Measurements from ENCODE around the gene GLTP. TPM values are rescaled to one million over a fixed set of nuclear protein-coding genes. Genes with fewer than 3 reads are reported as not detected.

Gene GLTP
- total and polyA plus RNA-seq, 2 of the 13 experiments (the other 11 are each of a cell fraction or from before 2014, with no cell fraction given) = 10.7 to 12.9 TPM

DNA sequence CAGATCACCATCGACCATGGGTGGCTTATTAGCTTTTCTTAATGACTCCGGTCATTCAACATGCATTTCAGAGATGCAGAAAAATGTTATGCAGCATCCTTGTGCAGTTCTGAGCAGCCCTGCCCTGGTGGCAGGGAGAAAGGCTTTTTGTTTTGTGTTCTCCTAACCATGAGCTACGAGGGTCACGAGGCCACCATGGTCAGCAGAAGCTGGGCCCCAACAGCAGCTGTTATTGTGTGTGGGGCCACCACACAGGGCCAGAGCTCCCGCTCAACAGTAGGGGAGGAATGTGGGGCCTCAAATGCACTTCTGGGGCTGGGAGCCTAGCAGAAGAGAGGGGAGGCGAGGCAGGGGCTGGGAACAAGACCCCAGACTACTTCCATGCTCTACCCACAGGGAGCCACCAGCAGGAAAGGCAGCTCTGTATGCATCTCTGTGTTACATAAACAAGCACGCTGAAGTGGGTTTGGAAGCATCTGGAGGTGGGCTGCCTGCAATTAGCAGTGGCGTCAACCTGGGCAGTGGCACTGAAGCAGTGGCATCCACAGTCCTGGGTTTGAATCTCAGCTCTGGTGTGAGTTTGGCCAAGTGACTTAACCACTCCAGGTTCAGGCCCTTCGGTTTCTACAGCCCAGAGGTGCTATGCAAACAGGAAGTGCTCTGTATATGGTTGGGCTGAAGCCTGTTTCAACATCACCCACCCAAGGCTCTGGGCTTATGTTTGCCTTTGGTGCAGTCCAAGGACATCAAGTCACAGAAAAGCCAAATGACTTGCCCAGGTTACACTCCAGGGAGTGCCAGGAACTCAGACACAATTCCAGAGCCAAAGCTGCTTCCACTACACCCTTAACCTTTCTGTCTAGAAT is 16.3 kb downstream of the GLTP start (continued):
- TF ChIP-seq ZNF644 (CRISPR knock-in tag; IDR thresholded peaks at IDR 0.05; ENCODE audit: low read depth) (peak; percentile 92), ZNF354B (CRISPR knock-in tag; IDR thresholded peaks at IDR 0.05) (no peak), TEAD3 (CRISPR knock-in tag; optimal IDR thresholded peaks at IDR 0.05; ENCODE audit: borderline replicate concordance) (peak; percentile 79), ZNF292 (CRISPR knock-in tag; IDR thresholded peaks at IDR 0.05; ENCODE audit: borderline replicate concordance, low read depth) (peak; percentile 95), NFE2L2 (IDR thresholded peaks at IDR 0.05; ENCODE audit: low read length) (no peak), ZBTB42 (CRISPR knock-in tag; IDR thresholded peaks at IDR 0.05) (no peak), HNRNPLL (IDR thresholded peaks at IDR 0.05; ENCODE audit: low read depth, low read length, poor library complexity, severe bottlenecking) (no peak), HHEX (CRISPR knock-in tag; IDR thresholded peaks at IDR 0.05) (no peak), EEA1 (CRISPR knock-in tag; IDR thresholded peaks at IDR 0.05; ENCODE audit: borderline replicate concordance) (no peak), GATAD1 (CRISPR knock-in tag; IDR thresholded peaks at IDR 0.05) (peak; percentile 57; the same call in 1 of the 2 replicates), TCF12 (IDR thresholded peaks at IDR 0.05) (no peak), TCF12 (CRISPR knock-in tag; IDR thresholded peaks at IDR 0.05) (no peak), ZBTB38 (CRISPR knock-in tag; IDR thresholded peaks at IDR 0.05) (0 out of 2 replicates have a peak, but pooled peaks have one; percentile 11), PAWR (CRISPR knock-in tag; IDR thresholded peaks at IDR 0.05; ENCODE audit: borderline replicate concordance) (no peak)
- TF ChIP-seq, protein P1, sequence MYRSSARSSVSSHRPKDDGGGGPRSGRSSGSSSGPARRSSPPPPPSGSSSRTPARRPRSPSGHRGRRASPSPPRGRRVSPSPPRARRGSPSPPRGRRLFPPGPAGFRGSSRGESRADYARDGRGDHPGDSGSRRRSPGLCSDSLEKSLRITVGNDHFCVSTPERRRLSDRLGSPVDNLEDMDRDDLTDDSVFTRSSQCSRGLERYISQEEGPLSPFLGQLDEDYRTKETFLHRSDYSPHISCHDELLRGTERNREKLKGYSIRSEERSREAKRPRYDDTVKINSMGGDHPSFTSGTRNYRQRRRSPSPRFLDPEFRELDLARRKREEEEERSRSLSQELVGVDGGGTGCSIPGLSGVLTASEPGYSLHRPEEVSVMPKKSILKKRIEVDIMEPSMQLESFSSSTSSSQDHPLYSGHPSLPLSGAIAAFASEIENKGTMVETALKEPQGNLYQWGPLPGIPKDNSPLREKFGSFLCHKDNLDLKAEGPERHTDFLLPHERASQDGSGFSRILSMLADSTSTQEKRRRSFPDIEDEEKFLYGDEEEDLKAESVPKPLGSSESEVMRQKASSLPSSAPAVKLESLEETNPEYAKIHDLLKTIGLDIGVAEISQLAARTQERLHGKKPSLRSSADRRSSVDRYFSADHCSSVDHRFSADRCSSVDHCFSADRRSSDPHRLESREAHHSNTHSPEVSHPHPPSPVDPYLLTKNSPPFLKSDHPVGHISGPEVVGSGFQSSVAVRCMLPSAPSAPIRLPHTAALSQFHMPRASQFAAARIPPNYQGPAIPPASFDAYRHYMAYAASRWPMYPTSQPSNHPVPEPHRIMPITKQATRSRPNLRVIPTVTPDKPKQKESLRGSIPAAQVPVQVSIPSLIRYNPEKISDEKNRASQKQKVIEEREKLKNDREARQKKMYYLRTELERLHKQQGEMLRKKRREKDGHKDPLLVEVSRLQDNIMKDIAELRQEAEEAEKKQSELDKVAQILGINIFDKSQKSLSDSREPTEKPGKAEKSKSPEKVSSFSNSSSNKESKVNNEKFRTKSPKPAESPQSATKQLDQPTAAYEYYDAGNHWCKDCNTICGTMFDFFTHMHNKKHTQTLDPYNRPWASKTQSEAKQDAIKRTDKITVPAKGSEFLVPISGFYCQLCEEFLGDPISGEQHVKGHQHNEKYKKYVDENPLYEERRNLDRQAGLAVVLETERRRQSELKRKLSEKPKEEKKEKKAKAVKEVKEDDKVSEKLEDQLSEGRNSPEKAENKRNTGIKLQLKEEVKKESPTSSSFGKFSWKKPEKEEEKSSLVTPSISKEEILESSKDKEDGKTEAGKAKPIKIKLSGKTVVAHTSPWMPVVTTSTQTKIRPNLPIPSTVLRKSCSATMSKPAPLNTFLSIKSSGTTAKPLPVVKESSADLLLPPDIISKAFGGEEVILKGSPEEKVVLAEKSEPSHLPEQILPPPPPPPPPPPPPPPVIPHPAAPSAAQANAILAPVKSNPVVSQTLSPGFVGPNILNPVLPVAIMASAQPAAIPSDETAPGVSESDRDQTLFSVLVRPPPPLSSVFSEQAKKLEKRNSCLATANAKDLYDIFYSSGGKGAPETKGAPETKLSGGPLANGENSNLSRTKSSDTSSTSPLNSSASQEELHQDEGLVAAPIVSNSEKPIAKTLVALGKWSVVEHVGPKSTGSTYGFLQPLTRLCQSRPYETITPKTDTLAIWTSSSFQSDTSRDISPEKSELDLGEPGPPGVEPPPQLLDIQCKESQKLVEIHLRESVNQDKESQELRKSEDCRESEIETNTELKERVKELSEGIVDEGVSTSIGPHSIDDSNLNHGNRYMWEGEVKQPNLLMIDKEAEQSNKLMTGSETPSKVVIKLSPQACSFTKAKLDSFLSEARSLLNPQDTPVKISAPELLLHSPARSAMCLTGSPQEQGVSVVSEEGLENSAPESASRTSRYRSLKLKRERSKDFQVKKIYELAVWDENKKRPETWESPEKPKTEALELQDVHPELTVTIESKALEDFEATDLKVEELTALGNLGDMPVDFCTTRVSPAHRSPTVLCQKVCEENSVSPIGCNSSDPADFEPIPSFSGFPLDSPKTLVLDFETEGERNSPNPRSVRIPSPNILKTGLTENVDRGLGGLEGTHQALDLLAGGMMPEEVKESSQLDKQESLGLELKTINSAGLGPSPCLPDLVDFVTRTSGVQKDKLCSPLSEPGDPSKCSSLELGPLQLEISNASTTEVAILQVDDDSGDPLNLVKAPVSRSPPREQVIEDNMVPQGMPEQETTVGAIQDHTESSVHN (CRISPR knock-in tag; IDR thresholded peaks at IDR 0.05) = no peak
- TF ChIP-seq, protein P2, sequence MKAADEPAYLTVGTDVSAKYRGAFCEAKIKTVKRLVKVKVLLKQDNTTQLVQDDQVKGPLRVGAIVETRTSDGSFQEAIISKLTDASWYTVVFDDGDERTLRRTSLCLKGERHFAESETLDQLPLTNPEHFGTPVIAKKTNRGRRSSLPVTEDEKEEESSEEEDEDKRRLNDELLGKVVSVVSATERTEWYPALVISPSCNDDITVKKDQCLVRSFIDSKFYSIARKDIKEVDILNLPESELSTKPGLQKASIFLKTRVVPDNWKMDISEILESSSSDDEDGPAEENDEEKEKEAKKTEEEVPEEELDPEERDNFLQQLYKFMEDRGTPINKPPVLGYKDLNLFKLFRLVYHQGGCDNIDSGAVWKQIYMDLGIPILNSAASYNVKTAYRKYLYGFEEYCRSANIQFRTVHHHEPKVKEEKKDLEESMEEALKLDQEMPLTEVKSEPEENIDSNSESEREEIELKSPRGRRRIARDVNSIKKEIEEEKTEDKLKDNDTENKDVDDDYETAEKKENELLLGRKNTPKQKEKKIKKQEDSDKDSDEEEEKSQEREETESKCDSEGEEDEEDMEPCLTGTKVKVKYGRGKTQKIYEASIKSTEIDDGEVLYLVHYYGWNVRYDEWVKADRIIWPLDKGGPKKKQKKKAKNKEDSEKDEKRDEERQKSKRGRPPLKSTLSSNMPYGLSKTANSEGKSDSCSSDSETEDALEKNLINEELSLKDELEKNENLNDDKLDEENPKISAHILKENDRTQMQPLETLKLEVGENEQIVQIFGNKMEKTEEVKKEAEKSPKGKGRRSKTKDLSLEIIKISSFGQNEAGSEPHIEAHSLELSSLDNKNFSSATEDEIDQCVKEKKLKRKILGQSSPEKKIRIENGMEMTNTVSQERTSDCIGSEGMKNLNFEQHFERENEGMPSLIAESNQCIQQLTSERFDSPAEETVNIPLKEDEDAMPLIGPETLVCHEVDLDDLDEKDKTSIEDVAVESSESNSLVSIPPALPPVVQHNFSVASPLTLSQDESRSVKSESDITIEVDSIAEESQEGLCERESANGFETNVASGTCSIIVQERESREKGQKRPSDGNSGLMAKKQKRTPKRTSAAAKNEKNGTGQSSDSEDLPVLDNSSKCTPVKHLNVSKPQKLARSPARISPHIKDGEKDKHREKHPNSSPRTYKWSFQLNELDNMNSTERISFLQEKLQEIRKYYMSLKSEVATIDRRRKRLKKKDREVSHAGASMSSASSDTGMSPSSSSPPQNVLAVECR (CRISPR knock-in tag; IDR thresholded peaks at IDR 0.05; ENCODE audit: borderline replicate concordance) = peak; percentile 46; the same call in 1 of the 2 replicates
